ENCODE data around the gene PALLD.

DNA sequence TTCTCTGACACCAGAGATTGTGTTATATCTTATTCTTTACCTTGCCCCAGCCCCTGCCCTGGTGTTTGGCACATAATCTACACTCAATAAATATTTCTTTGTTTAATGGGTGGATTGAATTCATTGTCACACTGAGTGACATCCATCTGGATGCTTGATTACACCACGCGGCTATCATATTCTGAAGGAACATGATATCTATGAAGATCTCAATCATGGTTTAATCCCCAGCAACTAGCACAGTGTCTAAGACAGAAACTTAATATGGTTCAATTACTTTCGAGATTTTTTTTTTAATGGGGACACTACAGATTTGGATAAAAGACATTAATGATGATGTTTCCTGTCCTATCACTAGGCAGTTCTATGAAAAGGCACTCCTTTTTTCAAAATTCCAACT lies 246.3 kb downstream of the PALLD start:
- TF ChIP-seq, protein P1, sequence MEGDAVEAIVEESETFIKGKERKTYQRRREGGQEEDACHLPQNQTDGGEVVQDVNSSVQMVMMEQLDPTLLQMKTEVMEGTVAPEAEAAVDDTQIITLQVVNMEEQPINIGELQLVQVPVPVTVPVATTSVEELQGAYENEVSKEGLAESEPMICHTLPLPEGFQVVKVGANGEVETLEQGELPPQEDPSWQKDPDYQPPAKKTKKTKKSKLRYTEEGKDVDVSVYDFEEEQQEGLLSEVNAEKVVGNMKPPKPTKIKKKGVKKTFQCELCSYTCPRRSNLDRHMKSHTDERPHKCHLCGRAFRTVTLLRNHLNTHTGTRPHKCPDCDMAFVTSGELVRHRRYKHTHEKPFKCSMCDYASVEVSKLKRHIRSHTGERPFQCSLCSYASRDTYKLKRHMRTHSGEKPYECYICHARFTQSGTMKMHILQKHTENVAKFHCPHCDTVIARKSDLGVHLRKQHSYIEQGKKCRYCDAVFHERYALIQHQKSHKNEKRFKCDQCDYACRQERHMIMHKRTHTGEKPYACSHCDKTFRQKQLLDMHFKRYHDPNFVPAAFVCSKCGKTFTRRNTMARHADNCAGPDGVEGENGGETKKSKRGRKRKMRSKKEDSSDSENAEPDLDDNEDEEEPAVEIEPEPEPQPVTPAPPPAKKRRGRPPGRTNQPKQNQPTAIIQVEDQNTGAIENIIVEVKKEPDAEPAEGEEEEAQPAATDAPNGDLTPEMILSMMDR (IDR thresholded peaks at IDR 0.05 in 2 of 3, conservative IDR thresholded peaks at IDR 0.05 in 1 of 3; ENCODE audit: borderline replicate concordance in 1 of 3, insufficient read depth in 1 of 3, low read depth in 2 of 3, low read length in 2 of 3) = no peak
- TF ChIP-seq CEBPB (IDR thresholded peaks at IDR 0.05; ENCODE audit: low read depth) (no peak), ZFX (IDR thresholded peaks at IDR 0.05) (no peak), ZNF274 (IDR thresholded peaks at IDR 0.05; ENCODE audit: low read depth, low read length) (no peak), EZH2phosphoT487 (IDR thresholded peaks at IDR 0.05; ENCODE audit: borderline replicate concordance) (no peak), EZH2 (IDR thresholded peaks at IDR 0.05) (no peak), REST (IDR thresholded peaks at IDR 0.05; ENCODE audit: low read depth) (no peak), SRF (IDR thresholded peaks at IDR 0.05; ENCODE audit: low read depth) (no peak), POLR2A (IDR thresholded peaks at IDR 0.05; ENCODE audit: borderline replicate concordance, extremely low read depth, insufficient read depth, insufficient read length) (no peak), ATF3 (IDR thresholded peaks at IDR 0.05) (no peak), POLR2AphosphoS5 (IDR thresholded peaks at IDR 0.05; ENCODE audit: low read depth, low read length) (no peak)
